A673 (cell line): ENCODE results near the gene EPN1.

ENCODE experiments used
- EZH2 ChIP-seq: fragments of 200-600 bp; sonication (generic); IDR thresholded peaks from 2 replicates; pipeline ENCODE4 v1.6.1; 2017; ENCODE audit warnings: borderline replicate concordance, low read depth, mild to moderate bottlenecking, mixed read lengths, antibody characterized with exemption, low read length; ENCODE audit not compliant: poor library complexity, severe bottlenecking
- TF ChIP-seq, protein P1 (sequence below): fragments of 300-800, 200-600 bp; sonication (generic); conservative IDR thresholded peaks from 2 replicates; pipeline ENCODE4 v1.5.1; 2017; ENCODE audit warnings: low read depth, mild to moderate bottlenecking, antibody characterized with exemption, low read length, moderate library complexity, mixed read lengths

GRCh38 chr19:55675661-55676354 is 782 bp downstream of the EPN1 start:
- TF ChIP-seq, protein P1, sequence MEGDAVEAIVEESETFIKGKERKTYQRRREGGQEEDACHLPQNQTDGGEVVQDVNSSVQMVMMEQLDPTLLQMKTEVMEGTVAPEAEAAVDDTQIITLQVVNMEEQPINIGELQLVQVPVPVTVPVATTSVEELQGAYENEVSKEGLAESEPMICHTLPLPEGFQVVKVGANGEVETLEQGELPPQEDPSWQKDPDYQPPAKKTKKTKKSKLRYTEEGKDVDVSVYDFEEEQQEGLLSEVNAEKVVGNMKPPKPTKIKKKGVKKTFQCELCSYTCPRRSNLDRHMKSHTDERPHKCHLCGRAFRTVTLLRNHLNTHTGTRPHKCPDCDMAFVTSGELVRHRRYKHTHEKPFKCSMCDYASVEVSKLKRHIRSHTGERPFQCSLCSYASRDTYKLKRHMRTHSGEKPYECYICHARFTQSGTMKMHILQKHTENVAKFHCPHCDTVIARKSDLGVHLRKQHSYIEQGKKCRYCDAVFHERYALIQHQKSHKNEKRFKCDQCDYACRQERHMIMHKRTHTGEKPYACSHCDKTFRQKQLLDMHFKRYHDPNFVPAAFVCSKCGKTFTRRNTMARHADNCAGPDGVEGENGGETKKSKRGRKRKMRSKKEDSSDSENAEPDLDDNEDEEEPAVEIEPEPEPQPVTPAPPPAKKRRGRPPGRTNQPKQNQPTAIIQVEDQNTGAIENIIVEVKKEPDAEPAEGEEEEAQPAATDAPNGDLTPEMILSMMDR: no peak
- TF ChIP-seq EZH2: no peak
